HG03135 (cell line): ENCODE results near the gene HMCN1.

ENCODE experiments used
- ATAC-seq: cut with Tn5 transposase; IDR thresholded peaks from one replicate; pipeline ENCODE4 v1.9.1; 2021; ENCODE audit warnings: mild to moderate bottlenecking, moderate library complexity; ENCODE audit not compliant: unreplicated experiment

HMCN1 gene

DNA sequence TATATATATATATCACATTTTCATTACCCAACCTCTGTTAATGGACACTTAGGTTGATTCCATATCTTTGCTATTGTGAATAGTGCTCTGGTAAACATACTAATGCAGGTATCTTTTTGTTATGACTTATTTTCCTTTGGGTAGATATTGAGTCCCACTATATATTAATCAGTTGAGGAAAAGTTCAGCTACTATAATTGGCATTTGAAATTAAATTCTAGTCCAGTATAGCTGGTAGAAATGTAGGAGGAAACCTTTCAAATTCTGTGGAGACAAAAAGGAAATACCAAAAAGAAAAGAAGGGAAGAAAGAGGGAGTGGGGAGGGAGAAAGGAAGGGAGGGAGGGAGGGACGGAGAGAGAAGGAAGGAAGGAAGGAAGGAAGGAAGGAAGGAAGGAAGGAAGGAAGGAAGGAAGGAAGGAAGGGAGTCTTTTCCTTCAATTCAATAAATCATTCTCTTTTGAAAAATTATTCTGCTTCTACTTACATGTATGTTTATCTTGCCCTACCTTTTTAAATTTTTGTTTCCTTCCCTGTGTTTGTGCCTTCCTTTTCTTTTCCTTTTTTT is 329.0 kb downstream of the HMCN1 start:
- no peak for ATAC-seq

DNA sequence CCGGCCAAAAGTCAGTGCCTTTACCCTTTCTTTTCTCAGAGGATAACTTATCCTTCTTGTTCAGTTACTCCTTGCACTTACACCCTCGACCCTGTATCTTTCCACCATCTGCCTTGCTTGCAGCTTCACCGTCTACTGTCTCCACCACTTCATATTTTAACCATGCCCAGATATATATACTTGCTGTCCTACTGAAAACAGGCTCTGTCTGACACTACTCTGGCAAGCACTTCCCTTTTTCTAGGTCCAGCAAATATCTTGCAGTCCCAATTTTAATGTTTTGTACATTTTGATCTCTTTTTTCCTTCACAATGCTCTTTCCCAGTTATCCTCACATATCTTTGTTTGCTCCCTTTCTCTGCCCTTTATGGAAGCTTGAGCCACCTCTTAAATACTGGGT is 332.2 kb downstream of the HMCN1 start:
- ATAC-seq, result no peak

DNA sequence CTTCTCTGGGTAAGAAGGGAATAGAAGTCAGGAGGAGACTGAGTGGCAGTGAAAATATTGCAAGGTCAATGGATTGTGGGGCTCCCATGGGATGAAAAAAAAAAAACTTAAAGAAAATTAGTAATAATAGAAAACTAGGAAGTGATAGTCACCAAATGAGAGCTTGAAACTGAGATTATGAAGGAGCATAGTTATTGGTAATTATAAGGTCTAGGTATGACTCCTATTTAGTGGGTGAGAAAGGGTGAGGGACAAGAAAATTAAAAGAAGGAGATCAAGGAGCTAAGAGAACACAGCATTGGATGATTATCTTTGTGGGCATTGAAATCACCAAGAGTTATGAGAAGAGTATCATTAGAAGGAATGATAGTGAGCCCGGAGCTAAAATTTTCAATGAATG is 339.5 kb downstream of the HMCN1 start:
- no peak for ATAC-seq

DNA sequence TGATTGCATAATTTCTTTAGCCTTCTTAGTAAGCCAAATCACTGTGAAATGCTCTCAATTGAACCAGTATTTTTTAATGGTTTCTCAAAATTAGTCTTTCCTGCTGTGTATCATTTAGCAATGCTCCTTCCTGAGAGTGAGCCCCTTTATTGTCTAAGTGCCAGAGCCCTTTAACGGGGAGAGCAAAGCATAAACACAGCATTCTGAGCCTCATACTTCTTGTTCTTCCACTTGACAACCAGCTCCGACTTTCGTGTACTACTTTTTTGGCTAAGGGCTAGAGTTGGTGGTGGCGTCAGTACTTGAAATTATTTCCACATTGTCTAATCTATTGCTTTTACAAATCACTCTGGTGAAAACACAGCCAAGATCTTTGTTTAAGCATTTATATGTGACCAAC is 341.8 kb downstream of the HMCN1 start:
- ATAC-seq, result no peak

DNA sequence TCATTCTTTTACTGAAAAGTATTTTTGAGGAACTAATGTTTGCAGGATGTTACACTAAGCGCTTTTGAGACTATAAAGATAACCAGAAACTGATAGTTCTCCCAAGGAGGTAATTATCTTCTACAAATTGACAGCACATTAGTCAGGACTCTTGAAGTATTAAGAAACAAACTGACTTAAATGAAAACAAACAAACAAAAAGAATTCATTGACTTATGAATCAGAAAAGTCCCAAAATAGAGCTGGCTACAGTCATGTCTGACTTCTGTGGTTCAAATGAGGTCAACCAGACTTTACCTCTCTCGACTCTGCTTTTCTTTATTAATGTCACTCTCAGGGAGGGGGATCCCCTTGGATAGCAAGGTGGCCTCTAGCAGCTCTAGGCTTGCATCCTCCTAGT is 344.1 kb downstream of the HMCN1 start:
- peak; percentile 92 for ATAC-seq

DNA sequence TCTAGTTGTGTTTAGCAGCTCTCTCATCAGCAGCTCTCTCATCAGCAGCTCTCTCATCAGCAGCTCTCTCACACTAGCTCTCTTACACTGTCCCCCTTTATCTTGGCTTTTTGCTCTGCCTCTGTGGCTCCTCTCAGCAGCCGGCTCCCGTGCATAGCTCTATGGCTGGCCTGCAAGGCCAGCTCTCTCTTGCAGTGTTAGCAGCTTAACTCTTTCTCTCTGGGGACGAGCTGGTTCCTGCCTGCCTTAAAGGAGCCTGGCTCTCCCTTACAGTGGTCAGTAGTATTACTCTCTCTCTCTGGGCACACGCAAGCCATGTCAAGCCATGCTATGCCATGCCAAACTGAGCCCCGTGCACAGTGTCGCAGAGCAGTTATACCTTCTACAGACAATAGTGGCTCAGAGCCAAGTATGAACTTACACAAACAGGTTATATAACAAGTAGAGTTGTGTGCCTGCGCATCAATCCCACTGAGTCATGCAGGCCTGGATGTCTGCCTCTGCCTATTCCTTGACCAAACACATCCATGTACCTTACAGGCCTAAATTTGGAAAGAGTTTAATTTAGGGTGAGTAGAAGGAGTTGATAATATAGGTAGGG is 345.0 kb downstream of the HMCN1 start:
- no peak for ATAC-seq

DNA sequence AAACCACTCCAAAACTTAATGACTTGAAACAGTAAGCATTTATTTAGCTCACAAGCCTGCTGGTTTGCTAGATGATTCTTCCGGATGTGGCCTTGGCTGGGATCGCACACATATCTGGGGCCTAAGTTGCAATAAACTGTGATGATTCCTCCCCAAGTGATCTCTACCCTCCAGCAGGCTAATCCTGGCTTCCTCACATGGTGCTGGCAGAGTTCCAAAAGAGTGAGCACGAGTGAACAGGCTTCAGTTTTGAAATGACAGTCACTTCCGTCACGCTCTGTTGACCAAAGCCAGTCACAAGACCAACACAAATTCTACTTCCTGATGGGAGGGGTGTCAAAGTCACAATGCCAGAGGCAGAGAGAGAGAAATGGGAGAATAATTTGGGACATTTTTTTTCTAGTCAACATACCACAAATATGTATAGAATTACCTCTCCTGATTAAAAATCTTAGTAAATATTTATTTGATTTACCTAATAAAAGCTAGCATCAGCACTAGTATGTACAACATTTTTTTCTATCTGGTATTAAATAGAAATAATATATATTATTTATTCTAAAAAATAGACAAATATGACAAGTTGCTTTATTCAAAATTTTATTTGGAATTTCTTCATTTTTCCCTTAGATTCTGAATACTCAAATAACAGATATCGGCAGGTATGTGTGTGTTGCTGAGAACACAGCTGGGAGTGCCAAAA is 348.2 kb downstream of the HMCN1 start:
- peak; percentile 69 for ATAC-seq

DNA sequence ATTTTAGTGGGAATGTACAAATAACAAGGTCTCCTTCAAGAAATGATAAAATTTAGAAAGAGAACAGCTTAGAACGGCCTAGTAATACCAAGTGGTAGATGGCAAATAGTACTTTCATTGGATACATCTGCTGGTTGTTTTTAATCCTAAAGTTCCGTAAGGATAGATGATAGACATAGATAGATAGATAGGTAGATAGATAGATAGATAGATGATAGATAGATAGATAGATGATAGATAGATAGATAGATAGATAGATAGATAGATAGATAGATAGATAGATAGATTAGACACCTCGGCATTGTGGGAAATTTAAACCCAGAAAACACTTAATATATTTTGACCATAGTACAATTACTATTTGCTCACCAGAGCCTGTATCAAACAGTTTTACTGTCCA is 352.4 kb downstream of the HMCN1 start:
- ATAC-seq, result no peak

DNA sequence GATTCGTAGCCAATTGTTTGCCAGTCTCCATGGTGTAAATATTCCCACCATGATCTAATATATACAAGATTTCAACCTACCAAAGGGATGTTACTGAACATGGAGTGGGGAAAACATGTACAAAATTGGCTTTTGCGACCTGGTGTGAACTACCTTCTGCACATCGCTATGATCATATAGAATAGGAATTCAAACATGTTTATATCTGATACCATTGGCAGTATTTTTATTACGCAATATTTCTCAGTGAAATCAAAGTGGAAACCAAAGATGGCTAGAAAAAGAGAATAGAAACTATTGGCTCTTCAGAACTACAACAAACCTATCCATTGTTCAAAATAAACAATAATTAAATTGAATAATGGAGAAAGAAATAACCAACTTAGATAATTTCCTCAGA is 355.7 kb downstream of the HMCN1 start:
- no peak for ATAC-seq

DNA sequence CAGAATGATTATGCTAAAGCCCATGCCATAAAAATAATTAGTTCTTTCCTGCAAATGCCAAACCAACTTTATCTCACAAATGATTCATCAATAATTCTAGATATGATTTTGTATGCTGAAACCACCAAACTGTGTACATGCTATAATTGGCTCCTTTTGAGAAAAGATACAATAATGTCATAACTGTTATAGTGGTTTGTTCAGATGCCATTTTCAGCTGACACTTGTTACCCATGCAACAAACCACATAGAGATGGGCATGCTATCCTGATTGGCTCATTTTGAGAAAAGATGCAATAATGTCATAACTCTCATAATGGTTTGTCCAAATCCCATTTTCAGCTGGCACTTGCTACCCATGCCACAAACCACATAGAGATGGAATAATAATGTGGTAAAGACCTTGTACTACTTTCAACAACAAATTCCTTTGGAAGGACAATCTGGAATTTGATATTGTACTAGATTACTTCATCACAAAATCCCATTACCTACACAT is 357.1 kb downstream of the HMCN1 start:
- no peak for ATAC-seq

DNA sequence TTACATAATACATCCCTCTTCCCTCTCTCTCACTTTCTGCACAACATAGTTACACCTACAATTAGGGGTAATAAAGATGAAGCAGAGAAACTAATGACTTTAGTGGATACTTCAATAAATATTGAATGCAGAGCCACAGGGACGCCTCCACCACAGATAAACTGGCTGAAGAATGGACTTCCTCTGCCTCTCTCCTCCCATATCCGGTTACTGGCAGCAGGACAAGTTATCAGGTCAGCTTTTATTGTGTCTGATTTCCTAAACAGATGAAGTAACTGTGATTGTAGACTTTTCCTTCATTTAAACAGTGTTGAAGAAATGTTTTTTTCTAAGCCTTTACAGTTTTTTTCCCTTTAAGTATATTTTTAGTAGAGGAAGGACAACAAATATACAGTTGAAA is 359.2 kb downstream of the HMCN1 start:
- ATAC-seq, result no peak

DNA sequence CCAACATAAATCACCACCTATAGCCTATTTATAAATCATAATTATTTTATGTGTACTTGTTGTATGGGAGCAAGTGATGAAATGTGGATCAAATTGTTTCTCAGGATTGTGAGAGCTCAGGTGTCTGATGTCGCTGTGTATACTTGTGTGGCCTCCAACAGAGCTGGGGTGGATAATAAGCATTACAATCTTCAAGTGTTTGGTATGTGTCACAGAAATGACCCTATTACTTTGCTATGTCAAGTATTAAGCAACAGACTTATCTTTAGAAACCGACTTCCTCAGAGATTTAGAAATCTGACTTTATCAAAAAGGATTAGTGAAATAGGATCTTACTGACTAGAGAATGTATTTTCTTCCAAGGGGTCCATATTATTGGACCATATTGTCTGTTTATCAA is 360.0 kb downstream of the HMCN1 start:
- ATAC-seq, result no peak

DNA sequence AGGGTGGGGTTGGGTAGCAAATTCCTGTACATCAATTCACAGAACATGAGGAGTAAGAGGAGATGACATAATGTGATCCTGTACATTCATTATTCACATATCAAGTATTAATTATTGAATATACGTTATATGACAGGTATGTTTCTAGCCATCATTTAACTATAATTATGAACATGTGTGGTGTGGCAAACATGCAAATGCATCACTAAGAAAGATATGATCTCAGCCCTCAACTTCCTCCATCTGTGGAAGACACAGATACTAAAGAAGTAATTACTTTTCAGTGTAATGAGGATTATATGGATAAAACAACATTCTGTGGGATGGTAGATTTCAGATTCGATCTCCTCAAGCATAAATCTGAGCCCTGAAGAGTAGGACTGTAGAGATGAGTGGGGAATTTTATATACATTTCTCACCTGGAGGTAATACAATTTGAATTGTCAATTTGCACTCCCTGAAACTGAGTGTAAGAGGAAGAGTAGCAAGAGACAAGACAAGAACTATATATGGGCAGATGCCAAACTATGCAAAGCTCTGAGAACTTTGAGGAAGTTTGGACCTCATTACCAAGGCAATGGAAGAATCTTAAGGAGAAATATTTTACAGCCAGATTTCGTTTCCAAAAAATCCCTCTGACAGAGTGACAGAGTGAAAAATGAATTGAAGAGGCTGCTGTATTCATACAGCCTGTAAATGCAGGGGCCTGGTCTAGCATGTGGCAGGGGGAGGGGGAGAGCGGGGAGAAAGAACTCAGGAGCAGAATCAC is 365.3 kb downstream of the HMCN1 start:
- ATAC-seq, result no peak

DNA sequence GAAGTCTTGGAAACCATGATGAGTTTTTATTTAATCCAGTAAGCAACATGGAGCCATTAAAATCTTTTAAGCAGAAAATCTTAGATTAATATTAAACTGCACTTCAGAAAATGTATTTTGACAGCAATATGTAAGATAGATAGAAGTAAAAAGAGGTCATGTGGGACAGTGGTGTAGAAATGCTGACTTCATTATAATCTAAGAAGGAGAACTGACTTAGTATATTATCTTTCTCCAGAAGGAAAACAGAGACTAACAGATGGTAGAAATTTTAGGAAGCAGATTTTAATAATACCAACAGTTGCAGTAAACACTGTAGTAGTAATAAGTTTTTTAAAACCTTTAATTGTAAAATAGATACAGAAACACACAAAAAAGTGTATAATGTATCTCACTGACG is 367.9 kb downstream of the HMCN1 start:
- ATAC-seq, result no peak

DNA sequence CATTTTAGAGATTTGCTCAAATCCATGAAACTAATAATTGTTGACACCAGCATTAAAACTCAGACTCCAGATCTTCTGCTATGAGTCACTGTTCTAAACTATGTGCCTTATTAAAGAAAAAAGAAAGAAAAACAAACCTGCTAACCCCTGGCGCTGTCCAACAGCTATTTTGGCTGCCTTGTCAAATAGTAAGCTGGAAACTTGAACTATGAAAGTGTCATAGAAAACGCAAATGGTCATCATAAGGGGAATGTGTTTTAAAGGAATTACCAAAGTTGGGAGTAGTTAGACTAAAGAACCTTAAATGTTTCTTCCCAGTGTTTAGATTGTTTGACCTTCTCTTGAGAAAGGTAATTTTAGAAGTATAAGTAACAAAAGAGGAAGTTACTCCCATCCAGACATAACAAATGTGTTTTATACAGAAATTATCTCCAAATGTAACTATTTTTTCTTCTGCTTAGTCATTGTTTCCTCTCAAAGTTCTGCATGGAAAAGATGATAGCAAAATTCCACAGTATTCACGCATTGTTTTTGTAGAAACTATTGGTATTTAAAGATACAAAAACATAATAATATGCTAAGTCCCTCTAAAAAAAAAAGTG is 368.5 kb downstream of the HMCN1 start:
- no peak for ATAC-seq

DNA sequence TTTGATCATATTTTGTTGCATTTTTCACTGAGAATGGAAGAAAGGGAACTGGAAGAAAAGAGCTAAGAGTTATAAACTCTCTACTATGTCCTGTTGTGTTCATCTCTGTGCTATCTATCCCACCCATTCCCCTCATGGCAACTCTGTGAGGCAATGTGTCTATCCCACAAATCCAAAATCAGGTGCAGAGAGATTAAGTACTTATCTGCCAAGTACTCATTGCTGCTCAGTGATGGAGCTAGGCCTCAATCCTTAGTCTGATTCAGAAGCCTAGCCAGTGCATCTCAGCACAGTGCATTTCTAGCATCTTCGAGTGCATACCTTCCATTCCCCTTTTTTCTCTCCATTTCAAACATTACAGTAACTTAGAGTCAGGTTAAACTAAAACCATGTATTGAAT is 370.3 kb downstream of the HMCN1 start:
- no peak for ATAC-seq

DNA sequence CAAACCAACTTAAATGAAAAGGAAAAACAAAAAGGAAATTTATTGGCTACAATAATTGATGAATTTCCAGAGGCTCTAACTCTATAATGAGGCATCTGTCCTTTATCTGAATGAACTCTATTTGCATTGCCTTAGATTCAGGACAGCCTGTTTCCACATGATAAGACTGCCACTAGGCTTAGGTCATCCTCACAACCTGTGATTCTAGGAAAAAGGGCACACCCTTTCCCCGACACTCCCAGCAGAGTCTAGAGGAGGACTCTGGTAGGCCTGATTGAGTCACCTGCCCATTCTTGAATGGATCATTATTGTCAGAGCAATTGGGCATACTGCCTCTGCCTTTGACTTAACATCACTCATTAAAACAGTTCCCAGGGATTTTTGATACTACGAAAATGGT is 378.1 kb downstream of the HMCN1 start:
- no peak for ATAC-seq

DNA sequence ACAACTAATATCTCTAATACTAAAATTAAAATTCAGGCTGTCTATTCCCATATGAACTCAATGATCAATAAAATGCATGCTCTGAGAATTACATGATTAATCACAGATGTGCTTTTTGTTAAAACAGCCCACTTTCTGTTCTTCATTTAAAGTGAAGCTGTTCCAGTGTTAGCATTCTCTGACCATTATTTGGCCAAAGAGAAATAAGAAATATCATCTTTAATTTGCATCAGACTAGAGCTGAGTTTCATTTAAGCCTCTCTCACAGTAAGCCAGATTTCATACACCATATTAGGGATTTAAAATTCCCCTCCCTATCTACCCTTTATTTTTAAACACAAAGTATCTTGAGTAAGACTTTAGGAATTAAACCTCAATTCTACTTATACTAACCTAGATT is 379.3 kb downstream of the HMCN1 start:
- no peak for ATAC-seq

DNA sequence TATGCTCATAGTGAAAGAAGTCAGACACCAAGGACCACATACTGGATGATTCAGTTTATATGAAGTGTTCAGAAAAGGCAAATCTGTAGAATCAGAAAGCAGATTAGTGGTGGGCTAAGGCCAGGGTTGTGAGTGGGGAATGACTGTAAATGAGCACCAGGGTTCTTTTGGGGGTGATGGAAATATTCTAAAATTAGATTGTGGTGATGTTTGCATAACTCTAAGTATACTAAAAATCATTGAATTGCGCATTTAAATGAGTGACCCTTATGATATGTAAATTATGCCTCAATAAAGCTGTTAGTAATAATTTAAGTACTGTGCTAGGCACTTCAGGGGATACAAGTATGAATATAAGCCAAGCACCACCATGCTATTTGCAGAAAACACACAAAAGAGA is 384.5 kb downstream of the HMCN1 start:
- no peak for ATAC-seq

DNA sequence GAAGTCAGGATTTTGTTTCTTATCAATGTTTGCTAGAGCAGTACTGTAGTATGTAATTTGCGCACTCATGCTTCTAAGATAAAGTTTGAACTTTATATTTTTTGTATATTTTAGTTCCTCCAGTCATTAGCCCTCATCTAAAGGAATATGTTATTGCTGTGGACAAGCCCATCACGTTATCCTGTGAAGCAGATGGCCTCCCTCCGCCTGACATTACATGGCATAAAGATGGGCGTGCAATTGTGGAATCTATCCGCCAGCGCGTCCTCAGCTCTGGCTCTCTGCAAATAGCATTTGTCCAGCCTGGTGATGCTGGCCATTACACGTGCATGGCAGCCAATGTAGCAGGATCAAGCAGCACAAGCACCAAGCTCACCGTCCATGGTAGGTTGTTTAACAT is 388.6 kb downstream of the HMCN1 start:
- no peak for ATAC-seq

DNA sequence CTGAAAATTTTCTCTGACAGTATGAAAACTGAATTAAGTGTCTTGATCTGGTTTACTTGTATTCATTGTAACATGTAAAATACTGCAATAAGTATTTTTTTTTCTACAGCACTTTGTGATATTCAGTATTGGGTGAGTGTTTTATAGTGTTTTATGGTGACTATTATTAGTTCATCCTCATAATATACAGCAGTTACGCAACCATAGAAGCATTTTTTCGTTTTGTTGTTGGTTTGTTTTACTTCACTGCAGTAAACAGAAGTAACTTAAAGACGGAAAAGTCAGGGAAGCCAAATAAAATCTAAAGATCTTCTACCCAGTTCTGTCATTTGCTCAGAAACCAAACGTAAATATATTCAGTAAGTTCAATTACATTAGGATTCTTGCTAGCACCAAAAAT is 390.8 kb downstream of the HMCN1 start:
- no peak for ATAC-seq
